ENCODE measurements around the gene VWA8.
"Not testable (repeated sequence)": the region's sequence is repeated elsewhere in the genome, so short reads cannot be mapped to it uniquely, and the experiment has no call there.

Gene VWA8

DNA sequence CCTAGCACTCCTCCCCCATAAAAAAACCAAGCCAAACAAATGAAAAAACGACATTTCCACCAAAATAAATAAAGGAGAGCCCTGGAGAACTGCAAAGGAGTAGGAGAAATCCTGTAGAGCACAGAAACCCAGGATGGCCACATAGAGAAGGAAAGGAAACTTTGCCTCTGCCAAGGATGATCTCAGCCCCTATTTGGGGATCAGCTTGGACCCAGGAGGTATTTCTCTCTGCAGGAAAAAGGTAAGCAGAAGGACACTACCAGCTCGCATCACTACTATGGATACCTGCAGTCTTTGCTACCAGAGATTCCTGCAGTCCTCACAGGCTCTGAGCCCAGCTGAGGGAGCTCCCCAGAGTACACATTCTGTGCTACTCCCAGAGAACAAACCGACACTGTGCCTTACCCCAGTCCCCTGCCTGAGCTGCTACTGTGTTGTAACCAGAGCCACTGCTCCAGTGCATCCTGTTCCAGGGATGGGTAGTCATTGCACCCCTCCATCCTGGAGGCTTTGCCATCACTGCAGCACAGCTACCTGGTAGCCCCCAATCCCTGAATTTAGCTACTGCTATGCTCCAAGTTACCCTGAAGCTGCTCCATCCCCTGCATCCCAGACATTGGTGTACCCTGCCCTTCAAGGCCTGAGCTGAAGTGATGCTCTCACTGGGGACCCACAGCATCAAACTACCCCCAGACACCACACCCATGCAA lies 41.7 kb downstream of the VWA8 start:
- no peak for DNase-seq

DNA sequence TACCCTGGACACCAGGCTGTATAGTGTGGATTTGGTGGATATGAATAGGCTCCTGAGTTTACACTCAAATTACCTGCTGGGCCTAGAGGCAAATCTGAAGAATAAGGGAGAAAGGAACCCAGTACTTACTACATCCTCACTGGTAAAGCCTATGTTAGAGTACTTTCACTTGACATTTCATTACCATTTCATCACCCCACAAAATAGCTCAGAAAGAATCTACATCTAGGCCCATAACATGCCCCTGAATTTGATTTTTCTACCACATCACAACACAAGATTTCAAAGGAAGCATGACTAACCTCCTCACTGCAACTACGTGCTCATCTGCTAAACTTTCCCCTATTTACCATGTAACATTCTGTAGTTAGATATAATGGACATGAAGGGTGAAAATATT lies 43.3 kb downstream of the VWA8 start:
- no peak for DNase-seq

DNA sequence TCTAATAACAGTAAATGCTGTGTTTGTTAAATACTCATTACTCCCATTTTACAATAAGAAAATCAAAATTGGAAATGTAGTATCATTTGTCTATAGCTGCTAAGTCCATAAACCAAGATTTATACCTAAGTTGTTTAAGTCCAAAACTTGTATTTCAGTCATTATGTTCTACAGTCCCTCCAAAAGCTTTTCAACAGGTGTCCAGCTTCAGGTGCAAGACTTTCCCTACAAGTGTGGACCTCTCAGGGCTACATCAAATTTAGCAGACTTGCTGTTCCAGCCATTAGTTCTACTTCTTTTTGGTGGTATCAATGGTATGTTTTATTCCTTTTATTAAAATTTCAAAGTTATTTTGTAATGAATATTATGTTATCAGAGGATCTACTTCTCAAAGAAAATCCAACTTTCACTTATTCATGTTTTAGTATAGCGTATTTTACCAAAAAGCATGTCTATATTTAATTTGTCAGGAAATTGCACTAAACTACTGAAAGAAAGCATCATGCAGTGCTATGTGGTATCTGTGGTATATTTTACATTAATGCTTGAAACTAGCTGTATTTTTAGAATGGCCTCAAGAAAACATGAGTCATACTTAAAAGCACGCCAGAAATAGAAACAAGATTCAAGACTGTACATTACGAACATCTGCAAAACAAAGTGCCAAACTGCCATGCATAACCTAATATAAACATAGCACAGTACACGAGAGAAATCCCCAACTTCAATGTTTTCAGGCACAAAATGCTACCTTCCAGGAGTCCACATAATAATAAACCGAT lies 44.5 kb downstream of the VWA8 start:
- no peak for DNase-seq

DNA sequence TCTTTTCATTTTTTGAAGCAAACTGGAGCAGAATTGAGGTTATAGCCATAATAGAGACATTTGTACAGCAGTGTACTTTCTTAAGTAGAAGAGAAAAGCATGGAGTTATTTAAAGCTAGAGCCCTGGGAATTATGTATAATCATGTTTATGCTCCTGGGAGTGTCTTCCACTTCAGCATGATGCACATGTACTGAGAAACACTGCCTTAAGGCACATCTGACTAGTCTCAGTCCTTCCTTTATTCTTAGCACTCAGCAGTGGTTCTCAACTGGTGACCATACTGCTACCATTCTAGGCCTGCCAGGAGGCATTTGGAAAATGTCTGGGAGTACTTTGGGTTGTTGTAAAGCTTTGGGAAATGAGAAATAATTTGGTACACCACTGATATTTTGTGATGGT lies 45.8 kb downstream of the VWA8 start:
- no peak for DNase-seq

DNA sequence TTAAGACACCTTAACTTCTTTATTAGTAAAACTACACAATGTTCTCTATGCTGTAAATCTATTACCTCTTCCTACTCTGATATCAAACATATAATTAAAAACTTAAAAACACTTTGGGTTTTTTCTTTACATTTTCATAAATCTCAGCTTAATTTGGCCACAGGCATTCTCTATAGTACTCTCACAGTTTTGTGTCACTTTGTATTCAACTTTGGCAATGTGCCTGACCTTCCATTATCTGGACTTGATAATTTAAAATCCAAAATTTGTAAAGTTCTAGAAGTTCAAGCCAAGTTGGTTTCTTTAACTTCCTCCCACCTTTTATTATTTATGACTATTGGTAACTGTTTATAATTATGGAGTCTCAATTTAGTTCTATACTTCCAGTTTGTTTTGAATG lies 46.4 kb downstream of the VWA8 start:
- no peak for DNase-seq

DNA sequence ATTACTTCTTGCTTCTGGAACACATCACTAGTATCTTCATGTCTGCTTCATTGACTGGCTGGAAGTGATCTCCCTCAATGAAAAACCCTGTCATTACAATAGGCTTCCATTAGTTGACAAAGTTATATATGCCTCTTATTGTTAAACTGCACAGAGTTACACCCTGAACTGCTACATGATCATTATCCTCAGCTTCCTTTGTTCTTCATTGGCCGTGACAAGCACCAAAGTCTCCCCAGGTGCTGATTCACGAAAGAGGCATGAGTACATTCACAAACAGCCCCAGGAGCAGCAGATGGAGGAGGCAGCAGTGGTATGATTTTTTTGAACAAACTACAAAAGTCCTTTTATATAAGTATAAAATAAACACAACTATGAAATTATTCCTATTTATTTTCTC lies 51.4 kb downstream of the VWA8 start:
- DNase-seq: no peak

DNA sequence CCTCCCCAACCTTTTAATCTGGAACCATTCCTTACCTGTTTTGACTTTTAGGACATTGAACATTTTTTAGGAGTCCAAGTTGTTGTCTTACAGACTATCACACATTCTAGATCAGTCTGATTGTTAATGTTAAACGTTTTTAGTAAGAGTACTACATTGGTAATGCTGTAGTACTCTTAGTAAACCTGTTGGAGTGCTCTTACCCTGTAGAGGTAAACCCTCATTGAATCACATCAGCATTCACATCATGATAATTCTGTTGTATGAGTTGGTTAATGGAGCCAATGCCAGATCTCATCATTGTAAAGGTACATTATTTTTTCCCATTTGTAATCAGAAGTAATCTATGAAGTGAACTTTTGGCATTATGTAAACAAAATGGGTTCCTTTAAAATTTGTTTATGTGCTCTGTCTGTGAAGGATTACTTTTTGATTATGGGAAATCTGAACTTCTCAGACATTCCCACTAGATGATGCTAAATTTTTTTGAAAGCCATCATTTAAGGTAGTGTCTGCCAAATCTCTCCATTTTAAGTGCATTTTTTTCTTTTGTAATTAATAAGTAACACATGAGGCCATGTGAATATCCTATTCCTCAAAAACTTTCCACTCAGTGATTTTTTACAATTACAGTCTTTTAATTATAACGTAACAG lies 55.2 kb downstream of the VWA8 start:
- no peak for DNase-seq

DNA sequence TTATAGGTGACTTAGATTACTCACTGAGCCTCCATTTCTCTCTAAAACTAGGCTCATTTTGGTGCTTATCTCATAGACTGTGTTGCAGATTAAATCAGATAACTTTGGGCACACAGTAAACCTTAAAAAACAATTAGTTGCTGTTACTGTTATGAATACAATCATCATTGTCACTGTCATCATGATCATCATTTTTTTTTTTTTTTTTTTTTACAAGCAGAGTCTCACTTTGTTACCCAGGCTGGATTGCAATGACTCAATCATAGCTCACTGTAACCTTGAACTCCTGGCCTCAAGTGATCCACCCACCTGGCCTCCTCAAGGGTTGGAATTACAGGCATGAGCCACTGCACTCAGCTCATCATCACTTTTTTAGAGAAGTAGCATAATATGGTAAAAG lies 60.0 kb downstream of the VWA8 start:
- no peak for DNase-seq

DNA sequence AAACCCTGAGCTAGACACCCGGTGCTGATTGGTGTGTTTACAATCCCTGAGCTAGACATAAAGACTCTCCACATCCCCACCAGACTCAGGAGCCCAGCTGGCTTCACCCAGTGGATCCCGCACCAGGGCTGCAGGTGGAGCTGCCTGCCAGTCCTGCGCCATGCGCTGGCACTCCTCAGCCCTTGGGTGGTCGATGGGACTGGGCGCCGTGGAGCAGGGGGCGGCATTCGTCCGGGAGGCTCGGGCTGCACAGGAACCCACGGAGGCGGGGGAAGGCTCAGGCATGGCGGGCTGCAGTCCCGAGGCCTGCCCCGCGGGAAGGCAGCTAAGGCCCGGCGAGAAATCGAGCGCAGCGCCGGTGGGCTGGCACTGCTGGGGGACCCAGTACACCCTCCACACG lies 62.5 kb downstream of the VWA8 start:
- not testable (repeated sequence) for DNase-seq

DNA sequence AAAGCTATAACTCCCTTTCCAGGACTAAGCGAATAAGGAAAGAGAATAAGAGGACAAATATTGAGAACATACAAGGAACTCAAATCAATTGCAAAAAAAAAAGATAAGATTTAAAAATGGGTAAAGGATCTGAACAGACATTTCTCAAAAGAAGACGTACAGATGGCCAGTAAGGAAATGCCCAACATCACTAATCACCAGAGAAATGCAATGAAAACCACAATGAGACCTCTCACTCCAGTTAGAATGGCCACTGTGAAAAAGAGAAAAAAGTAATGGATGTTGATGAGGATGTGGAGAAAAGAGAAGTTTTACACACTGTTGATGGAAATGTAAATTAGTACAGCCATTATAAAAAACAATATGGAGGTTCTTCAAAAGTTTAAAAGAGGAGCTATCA lies 63.8 kb downstream of the VWA8 start:
- no peak for DNase-seq

DNA sequence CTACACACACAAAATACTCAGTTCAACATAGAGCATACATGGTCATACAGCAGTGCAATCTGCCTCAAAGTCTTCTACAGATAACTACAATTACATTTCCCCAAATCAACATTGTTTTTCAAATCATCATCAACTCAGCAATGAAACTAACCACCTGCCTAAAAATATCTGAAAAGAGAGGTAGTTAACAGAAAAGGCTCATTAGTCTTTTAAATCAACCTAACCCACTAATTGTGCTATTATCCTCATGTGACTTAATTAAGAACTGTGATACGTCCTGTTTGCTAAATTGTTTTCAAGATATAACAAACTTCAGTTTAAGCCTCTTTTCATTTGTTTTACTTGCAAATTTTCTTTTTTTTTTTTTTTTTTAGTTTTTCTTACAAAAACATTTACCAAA lies 65.4 kb downstream of the VWA8 start:
- DNase-seq: no peak

DNA sequence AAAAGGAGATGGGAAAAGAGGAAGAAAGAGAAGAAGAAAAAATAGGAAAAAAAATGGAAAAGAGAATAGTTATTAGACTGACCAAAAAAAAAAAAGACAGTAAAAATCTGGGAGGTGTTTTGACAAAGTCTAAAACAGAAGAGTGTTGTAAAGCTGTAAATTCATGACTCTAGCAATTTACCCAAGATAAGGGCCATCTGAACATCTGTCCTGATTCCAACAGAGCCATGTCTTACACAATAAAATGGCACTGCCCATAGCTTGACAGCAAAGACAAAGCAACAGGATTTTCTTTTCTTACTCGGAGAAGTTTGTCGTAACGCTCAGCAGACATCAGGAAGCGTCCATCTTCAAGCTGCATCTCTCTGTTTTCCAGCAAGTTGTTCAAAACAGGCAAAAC lies 69.8 kb downstream of the VWA8 start:
- DNase-seq: no peak

DNA sequence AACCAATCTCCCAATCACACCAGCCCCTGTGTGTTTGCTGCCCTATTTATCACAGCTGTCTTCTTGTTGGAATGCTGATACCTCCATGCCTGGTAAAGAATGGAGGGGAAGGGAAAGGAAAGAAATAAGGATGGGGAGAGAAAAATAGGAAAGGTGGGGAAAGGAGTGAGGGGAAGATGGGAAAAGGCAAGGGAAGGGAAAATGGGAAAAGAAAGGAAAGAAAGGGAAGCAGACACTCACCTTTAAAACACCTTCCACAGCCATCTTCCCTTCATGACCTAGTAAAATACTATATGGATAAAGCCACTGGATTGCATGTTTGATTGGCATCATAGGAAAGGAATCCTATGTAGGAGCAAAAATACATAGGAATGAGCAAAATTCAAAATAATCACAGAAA lies 77.8 kb downstream of the VWA8 start:
- DNase-seq: no peak

DNA sequence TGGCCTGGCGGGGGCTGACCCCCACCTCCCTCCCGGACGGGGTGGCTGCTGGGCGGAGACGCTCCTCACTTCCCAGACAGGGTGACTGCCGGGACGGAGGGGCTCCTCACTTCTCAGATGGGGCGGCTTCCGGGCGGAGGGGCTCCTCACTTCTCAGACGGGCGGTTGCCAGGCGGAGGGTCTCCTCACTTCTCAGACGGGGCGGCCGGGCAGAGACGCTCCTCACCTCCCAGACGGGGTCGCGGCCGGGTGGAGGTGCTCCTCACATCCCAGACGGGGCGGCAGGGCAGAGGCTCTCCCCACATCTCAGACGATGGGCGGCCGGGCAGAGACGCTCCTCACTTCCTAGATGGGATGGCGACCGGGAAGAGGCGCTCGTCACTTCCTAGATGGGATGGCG lies 79.0 kb downstream of the VWA8 start:
- not testable (repeated sequence) for DNase-seq

DNA sequence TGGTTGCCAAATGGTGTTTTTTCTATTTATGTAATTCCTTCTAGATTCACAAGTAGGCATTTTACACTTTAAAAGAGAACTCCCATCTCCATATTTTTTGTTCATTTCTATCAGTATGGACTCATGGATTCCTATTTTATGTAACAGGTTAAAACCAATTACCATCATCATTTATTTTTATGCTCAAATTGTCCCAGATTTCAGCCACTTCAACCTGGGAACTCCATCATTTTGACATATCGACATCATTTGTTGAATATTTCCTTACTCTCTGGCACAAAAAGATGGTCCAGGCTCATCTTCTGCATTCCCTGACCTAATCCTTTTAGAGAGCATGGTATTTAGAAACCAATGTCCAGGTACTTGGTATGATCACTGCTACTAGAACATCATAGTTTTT lies 79.9 kb downstream of the VWA8 start:
- no peak for DNase-seq

DNA sequence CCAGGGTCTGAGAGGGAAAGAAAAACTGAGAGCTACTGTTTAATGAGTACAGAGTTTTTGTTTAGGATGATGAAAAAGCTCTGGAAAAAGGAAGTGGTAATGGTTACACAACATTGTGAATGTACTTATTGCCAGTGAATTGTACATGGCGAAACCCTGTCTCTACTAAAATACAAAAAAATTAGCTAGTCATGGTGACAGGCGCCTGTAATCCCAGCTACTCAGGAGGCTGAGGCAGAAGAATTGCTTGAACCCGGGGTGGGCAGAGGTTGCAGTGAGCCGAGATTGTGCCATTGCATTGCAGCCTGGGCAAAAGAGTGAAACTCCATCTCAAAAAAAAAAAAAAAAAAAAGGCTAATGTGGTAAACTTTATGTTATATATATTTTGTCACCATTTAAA lies 96.3 kb downstream of the VWA8 start:
- no peak for DNase-seq

DNA sequence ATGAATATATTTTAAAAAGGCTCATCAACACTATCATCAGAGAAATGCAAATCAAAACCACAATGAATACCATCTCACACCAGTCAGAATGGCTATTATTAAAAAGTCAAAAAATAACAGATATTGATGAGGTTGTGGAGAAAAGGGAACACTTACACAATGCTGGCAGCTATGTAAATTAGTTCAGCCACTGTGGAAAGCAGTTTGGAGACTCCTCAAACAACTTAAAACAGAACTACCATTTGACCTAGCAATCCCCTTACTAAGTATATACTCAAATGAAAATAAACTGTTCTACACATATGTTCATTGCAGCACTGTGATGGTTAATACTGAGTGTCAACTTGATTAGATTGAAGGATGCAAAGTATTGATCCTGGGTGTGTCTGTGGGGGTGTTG lies 98.2 kb downstream of the VWA8 start:
- DNase-seq: not testable (repeated sequence)

DNA sequence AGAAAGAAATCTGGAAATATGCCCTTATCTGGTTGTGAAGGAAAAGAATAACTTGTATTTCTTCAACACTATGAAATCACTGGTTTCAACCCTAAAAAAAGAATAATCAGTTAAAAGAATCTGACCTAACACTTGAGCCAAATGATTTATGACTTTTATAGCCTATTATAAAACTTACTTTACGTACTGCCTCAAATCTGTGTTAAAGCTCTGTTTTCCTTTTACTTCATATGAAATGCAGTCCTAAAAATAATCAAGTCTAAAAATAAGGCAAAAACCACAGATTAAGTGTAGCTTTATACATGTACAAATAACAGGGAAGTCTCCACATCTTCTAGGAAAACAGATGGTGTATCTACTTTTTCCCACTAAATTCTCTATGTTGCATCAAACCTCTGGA lies 101.3 kb downstream of the VWA8 start:
- DNase-seq: no peak

DNA sequence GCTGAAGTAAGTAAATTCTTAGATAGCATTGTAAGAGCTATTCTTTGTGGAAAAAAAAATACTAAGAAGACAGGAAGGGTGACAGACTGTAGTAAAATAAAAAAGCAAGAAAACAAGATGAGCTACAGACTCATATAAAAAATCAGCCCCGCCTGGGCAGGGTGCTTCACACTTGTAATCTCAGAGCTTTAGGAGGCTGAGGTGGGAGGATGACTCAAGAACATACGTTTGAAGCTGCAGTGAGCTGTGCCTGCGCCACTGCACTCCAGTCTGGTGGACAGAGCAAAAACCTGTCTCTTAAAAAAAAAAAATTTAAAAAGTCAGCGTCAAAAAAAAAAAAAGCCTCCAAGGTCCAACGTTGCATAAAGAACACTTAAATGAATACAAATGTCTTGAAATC lies 102.1 kb downstream of the VWA8 start:
- no peak for DNase-seq

DNA sequence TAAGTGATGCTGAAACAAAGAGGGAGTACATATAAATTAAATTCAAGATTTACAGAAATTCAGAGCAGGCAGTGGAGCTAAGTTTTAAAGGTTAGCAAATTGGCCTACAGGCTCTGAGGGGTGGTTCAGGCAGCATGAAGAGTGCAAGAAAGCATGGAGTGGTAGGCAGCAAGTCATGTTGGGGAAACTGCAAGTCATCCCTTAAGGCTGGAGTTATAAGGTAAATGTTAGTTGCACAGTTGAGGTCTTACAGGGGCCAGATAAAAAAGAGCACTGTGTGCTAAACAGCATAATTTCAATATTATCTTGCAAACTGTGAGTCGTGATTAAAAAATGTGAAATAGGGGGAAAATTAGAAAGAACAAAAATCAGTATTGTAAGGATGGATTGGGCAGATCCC lies 106.2 kb downstream of the VWA8 start:
- no peak for DNase-seq

DNA sequence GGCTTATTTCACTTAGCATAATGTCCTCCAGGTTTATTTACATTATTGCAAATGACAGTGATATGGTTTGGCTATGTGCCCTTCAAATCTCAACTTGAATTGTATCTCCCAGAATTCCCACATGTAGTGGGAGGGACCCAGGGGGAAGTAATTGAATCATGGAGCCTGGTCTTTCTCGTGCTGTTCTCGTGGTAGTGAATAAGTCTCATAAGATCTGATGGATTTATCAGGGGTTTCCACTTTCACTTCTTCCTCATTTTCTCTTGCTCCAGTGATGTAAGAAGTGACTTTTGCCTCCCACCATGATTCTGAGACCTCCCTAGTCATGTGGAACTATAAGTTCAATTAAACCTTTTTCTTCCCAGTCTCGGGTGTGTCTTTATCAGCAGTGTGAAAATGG lies 109.6 kb downstream of the VWA8 start:
- DNase-seq: no peak

DNA sequence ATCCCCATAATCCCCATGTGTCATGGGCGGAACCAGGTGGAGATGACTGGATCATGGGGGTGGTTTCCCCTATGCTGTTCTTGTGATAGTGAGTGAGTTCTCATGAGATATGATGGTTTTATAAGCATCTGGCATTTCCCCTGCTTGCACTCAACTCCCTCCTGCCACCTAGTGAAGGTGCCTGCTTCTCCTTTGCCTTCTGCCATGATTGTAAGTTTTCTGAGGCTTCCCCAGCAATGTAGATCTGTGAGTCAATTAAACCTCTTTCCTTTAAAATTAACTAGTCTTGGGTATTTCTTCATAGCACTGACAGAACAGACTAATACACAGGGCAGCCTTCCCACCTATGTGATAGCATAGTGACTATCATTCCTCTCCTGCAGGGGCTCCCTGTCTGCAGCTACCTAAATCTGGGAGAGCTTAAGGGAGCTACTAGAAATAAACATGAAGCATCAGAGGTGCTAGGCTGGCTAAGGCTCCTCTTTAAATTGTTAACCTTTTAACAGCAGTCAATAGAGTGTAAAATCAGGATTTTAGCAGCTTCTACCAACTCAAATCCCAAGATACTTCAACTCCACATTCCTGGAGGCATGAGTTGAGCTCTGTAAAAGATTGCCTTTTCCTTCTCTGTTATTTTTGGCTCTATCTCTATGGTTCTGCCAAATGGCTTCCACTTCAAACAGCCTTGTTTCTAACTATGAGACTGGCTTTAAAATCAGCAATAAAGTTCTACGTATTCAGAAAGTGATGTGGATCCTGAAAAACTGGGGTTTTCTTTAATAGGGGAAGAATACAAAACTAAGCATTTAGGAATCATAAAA lies 112.3 kb downstream of the VWA8 start:
- DNase-seq: no peak

DNA sequence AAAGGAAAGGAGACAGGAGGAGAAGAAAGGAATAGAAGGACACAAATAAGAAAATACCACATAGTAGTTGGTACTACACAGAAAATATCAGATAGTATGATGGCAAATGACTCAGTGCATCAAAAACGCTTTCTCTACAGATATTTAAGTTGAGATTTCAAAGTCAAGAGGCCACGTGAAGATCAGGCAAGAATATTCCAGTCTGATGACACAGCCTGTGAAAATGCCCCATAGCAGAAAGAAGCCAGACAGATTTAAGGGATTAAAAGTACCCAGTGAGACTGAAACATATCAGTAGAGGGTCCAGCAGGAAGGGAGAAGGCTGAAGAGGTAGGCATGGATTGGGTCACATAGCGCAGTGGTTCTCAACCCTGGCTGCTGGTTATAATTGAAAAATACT lies 113.7 kb downstream of the VWA8 start:
- DNase-seq: no peak

All from NCI-H2171 (cell line).